ENCODE results near the gene PTX3. TPM values are rescaled to one million over a fixed set of nuclear protein-coding genes. Genes with fewer than 3 reads are reported as not detected.

Gene PTX3
- polyA plus RNA-seq, 1 donor from 2014 or later = 0.57 TPM

Other genes with a start within 250 kb of the PTX3 start
- 0.22 and 0.89 TPM in 2 replicates for gene VEPH1, start 66.6 kb downstream of the PTX3 start, polyA plus RNA-seq

Measured in neural cell (in vitro differentiated cells).